BLaER1 treated with 17β-estradiol and CSF1 and Interleukin-3, amounts not matched to agents 10 nM and 100 nM (cell line): ENCODE data around the gene TMEM132D.

ENCODE experiments used
- H3K27ac ChIP-seq, 11 experiments: shearing (Covaris generic); formaldehyde crosslinking; 2 replicates each; pipeline ENCODE4 v1.8.1; 2022
- H3K27me3 ChIP-seq, 11 experiments: shearing (Covaris generic); formaldehyde crosslinking; 2 replicates each; pipeline ENCODE4 v1.8.1; 2022
- H3K36me3 ChIP-seq, 11 experiments: shearing (Covaris generic); formaldehyde crosslinking; 2 replicates each; pipeline ENCODE4 v1.8.1; 2022
- H3K4me1 ChIP-seq, 10 experiments: shearing (Covaris generic); formaldehyde crosslinking; 2 replicates each; pipeline ENCODE4 v1.8.1; 2022
- H3K4me2 ChIP-seq, 11 experiments: shearing (Covaris generic); formaldehyde crosslinking; 2 replicates each; pipeline ENCODE4 v1.8.1; 2022
- H3K4me3 ChIP-seq, 10 experiments: shearing (Covaris generic); formaldehyde crosslinking; 2 replicates each; pipeline ENCODE4 v1.8.1; 2022
- H3K9ac ChIP-seq, 11 experiments: shearing (Covaris generic); formaldehyde crosslinking; 2 replicates each; pipeline ENCODE4 v1.8.1; 2022
- H3K9me3 ChIP-seq, 11 experiments: shearing (Covaris generic); formaldehyde crosslinking; replicated peaks in 1 of 11; 2 replicates each; pipeline ENCODE4 v1.8.1; 2022
- H4K20me1 ChIP-seq, 11 experiments: shearing (Covaris generic); formaldehyde crosslinking; 2 replicates each; pipeline ENCODE4 v1.8.1; 2022
- Cebpa-rat ChIP-seq, 11 experiments: shearing (Covaris generic); IDR thresholded peaks; 2 replicates each; pipeline ENCODE4 v1.8.1; 2022

The TMEM132D gene

GRCh38 chr12:129145381-129145780 is 758.4 kb downstream of the TMEM132D start:
- no peaks in the 10 kb centered on the region for H3K9me3 ChIP-seq
- TF ChIP-seq Cebpa-rat (IDR thresholded peaks at IDR 0.05), result no peak

GRCh38 chr12:129138776-129139175 is 765.0 kb downstream of the TMEM132D start:
- TF ChIP-seq Cebpa-rat (IDR thresholded peaks at IDR 0.05), result no peak

More at GRCh38 chr12:129145381-129145780, 758.4 kb downstream of the TMEM132D start:
- H3K4me3 ChIP-seq, result no peak overlapping the region
- H3K27me3 ChIP-seq, result no peaks in the 10 kb centered on the region
- H4K20me1 ChIP-seq, result no peaks in the 10 kb centered on the region
- H3K9ac ChIP-seq, result no peak overlapping the region
- H3K27ac ChIP-seq, result no peak overlapping the region
- H3K4me1 ChIP-seq, result no peaks in the 10 kb centered on the region
- no peaks in the 10 kb centered on the region for H3K36me3 ChIP-seq
- H3K4me2 ChIP-seq, result no peak overlapping the region

DNA sequence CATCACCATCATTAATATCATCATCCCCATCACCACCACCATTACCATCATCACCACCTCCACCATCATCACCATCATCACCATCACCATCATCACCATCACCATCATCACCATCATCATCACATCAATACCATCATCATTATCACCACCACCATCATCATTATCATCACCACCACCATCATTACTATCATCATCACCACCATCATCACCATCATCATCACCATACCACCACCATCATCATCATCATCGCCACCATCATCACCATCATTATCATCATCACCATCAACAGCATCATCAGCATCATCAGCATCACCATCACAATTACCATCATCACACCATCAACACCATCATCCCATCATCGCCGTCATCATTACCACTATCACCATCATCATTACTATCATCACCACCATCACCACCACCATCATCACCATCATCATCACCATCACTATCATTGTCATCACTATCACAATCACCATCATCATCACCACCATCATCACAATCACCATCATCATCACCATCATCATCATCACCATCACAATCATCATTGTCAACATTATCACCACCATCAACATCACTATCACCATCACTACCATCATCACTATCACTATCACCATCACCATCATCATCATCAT is 767.0 kb downstream of the TMEM132D start:
- Histone ChIP-seq H3K36me3 (no peaks in the 10 kb centered on the region), H3K27ac (no peak overlapping the region), H3K4me1 (no peaks in the 10 kb centered on the region), H3K27me3 (no peaks in the 10 kb centered on the region), H3K4me2 (no peak overlapping the region), H3K9ac (no peak overlapping the region), H3K4me3 (no peak overlapping the region), H3K9me3 (no peaks in the 10 kb centered on the region), H4K20me1 (no peaks in the 10 kb centered on the region)
- TF ChIP-seq Cebpa-rat (IDR thresholded peaks at IDR 0.05), result no peak

More at GRCh38 chr12:129138776-129139175, 765.0 kb downstream of the TMEM132D start:
- Histone ChIP-seq H3K9ac (no peak overlapping the region), H3K4me1 (no peaks in the 10 kb centered on the region), H4K20me1 (no peaks in the 10 kb centered on the region), H3K4me3 (no peak overlapping the region), H3K27me3 (no peaks in the 10 kb centered on the region), H3K27ac (no peak overlapping the region), H3K9me3 (no peaks in the 10 kb centered on the region), H3K4me2 (no peak overlapping the region), H3K36me3 (no peaks in the 10 kb centered on the region)

GRCh38 chr12:129127771-129128170 is 776.1 kb downstream of the TMEM132D start:
- H3K36me3 ChIP-seq, result no peaks in the 10 kb centered on the region

DNA sequence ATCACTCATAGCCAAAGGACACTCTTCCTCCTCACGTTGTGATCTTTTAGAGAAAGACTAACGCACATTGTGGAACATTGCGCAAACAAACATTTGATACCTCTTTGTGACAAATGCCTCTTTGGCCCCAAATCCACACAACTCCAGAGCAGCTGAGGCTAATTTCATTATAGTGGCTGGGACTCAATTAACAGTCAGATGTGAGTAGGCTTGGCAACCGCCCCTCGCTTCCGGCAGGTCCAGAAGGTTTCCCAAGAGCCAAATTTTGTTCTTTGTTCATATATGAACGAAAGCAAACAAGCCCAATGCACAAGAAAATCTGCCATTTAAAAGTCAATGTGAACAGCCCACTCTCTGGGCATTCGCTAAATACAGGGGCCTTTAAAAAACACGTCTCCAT is 776.6 kb downstream of the TMEM132D start:
- H3K9me3 ChIP-seq, result 0 out of 22 replicates have a peak, but pooled peaks cover 0 to 9% (median 0%) of the 10 kb centered on the region in 11 experiments
- H3K9ac ChIP-seq, result no peak overlapping the region
- H3K4me1 ChIP-seq, result peaks cover 0 to 5% (median 0%) of the 10 kb centered on the region in 10 experiments; a peak in 1 of 20 replicates
- H3K4me3 ChIP-seq, result no peak overlapping the region
- no peak overlapping the region for H3K4me2 ChIP-seq
- H3K27me3 ChIP-seq, result no peaks in the 10 kb centered on the region
- no peaks in the 10 kb centered on the region for H4K20me1 ChIP-seq
- H3K36me3 ChIP-seq, result no peaks in the 10 kb centered on the region
- no peak overlapping the region for H3K27ac ChIP-seq
- TF ChIP-seq Cebpa-rat (IDR thresholded peaks at IDR 0.05), result no peak

More at GRCh38 chr12:129127771-129128170, 776.1 kb downstream of the TMEM132D start:
- Histone ChIP-seq H3K4me1 (peaks cover 0 to 5% (median 0%) of the 10 kb centered on the region in 10 experiments; a peak in 1 of 20 replicates), H4K20me1 (no peaks in the 10 kb centered on the region), H3K9me3 (0 out of 22 replicates have a peak, but pooled peaks cover 0 to 9% (median 0%) of the 10 kb centered on the region in 11 experiments), H3K4me3 (no peak overlapping the region), H3K4me2 (no peak overlapping the region), H3K27me3 (no peaks in the 10 kb centered on the region), H3K9ac (no peak overlapping the region), H3K27ac (no peak overlapping the region)
- no peak for TF ChIP-seq Cebpa-rat (IDR thresholded peaks at IDR 0.05)

GRCh38 chr12:129119537-129119936 is 784.3 kb downstream of the TMEM132D start:
- no peak overlapping the region for H3K4me3 ChIP-seq
- TF ChIP-seq Cebpa-rat (IDR thresholded peaks at IDR 0.05), result no peak

GRCh38 chr12:129115558-129115957 is 788.3 kb downstream of the TMEM132D start:
- Histone ChIP-seq H3K4me3 (no peak overlapping the region), H3K27me3 (no peaks in the 10 kb centered on the region), H3K27ac (no peak overlapping the region), H3K36me3 (no peaks in the 10 kb centered on the region), H3K9me3 (peaks cover 0 to 12% (median 0%) of the 10 kb centered on the region in 11 experiments; a peak in 3 of 22 replicates), H3K4me1 (no peaks in the 10 kb centered on the region), H3K9ac (no peak overlapping the region), H4K20me1 (no peaks in the 10 kb centered on the region), H3K4me2 (no peak overlapping the region)
- no peak for TF ChIP-seq Cebpa-rat (IDR thresholded peaks at IDR 0.05)

More at GRCh38 chr12:129119537-129119936, 784.3 kb downstream of the TMEM132D start:
- H3K36me3 ChIP-seq, result no peaks in the 10 kb centered on the region
- H4K20me1 ChIP-seq, result no peaks in the 10 kb centered on the region
- no peaks in the 10 kb centered on the region for H3K27me3 ChIP-seq
- no peaks in the 10 kb centered on the region for H3K4me1 ChIP-seq
- H3K27ac ChIP-seq, result no peak overlapping the region
- no peaks in the 10 kb centered on the region for H3K9me3 ChIP-seq
- no peak overlapping the region for H3K9ac ChIP-seq
- no peak overlapping the region for H3K4me2 ChIP-seq

DNA sequence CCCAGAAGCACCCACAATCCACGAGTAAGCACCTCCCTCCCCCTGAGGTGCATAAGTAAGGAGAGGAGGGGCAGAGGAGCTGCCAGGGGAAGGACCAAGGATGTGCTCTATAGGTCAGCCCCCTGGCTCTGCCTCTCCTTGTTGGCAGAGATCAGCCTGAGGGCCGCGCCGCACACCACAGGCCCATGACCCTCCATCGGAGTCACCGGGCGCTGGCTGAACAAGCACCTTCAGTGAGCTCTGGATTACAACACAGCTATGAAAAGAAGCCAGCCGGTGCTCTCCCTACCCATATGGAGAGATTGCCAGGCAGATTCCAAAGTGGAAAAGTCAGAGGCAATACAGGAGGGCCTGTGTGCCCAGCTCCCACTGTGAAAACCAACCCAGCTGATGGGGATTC is 793.2 kb downstream of the TMEM132D start:
- no peak overlapping the region for H3K9ac ChIP-seq
- no peaks in the 10 kb centered on the region for H4K20me1 ChIP-seq
- no peaks in the 10 kb centered on the region for H3K4me1 ChIP-seq
- no peak overlapping the region for H3K4me2 ChIP-seq
- H3K27me3 ChIP-seq, result no peaks in the 10 kb centered on the region
- H3K36me3 ChIP-seq, result no peaks in the 10 kb centered on the region
- H3K27ac ChIP-seq, result no peak overlapping the region
- H3K4me3 ChIP-seq, result no peak overlapping the region
- peaks cover 0 to 12% (median 0%) of the 10 kb centered on the region in 11 experiments; a peak in 3 of 22 replicates for H3K9me3 ChIP-seq
- no peak for TF ChIP-seq Cebpa-rat (IDR thresholded peaks at IDR 0.05)

DNA sequence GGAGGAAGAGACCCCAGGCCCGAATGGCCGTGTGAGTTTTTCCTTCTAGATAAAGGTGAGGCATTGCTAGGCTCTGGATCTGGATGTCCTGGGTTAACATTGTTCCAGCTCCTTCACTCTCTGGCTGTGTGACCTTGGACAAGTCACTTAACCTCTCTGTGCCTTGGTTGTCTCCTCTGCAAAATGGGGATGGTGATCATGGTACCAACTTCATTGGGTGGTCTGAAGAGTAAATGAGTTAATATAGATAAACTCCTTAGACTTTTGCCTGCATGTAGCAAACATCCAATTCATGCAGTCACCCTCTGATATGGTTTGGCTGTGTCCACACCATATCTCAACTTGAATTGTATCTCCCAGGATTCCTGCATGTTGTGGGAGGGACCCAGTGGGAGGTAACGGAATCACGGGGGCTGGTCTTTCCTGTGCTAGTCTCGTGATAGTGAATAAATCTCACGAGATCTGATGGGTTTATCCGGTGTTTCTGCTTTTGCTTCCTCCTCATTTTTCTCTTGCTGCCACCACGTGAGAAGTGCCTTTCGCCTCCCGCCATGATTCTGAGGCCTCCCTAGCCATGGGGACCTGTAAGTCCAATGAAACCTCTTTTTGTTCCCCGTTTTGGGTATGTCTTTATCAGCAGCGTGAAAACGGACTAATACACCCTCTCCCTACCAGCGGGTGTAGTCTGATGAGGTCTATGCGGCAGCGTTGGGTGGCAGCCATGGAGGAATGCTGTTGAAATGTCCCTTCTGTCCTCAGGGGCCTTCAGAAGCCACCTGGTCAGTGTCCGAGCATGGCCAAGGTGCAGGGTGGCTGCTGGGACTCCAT is 794.4 kb downstream of the TMEM132D start:
- Histone ChIP-seq H3K36me3 (no peaks in the 10 kb centered on the region), H3K4me3 (no peak overlapping the region), H3K4me1 (no peaks in the 10 kb centered on the region), H3K9ac (no peak overlapping the region), H3K27me3 (no peaks in the 10 kb centered on the region), H3K27ac (no peak overlapping the region), H4K20me1 (no peaks in the 10 kb centered on the region), H3K4me2 (no peak overlapping the region), H3K9me3 (peaks cover 0 to 12% (median 0%) of the 10 kb centered on the region in 11 experiments; a peak in 3 of 22 replicates)
- TF ChIP-seq Cebpa-rat (IDR thresholded peaks at IDR 0.05), result no peak
